GM12865 (cell line): ENCODE results near the gene C4orf51.

Experiments
- DNase-seq: peaks from one replicate; pipeline ENCODE4 v3.0.0; 2010; ENCODE audit warnings: low read depth
- H3K4me3 ChIP-seq: 2 replicates; pipeline ENCODE4 v1.5.1; 2011; ENCODE audit warnings: mild to moderate bottlenecking, low read depth, low read length, control low read depth
- TF ChIP-seq, protein P1 (sequence below): IDR thresholded peaks from 2 replicates; pipeline ENCODE4 v1.5.1; 2011; ENCODE audit warnings: low read length, control low read depth, low read depth, inconsistent platforms; ENCODE audit not compliant: insufficient read depth; ENCODE audit errors: missing control alignments

Gene C4orf51

DNA sequence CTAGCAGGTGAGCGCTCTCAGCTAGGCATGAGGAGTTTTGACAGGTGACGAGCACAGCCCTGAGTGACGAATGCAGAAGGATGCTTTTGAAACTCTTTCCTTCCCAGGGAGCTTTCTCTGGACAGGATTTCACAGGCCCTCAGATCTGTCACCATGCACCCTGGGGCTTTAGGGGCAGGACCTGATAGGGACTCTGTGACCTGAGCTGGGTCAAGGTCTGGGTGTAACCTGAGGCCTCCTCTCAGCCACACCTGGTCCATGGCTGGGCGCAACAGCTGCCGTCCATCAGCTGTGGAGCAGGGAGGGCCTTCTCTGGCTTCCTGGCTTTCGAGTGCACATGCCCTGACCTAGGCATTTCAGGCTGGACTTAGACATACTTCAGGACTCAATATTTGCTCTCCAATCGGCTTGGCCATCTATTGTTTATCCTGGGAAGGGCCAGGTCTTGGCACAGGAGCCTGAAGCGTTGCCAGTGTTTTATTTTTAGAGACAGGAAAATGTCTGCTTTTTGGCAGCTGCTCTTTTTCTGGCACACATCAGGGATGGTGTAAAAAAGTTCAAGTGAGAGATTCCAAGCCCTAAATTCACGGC, 56.4 kb downstream of the C4orf51 start:
- DNase-seq, result no peak
- H3K4me3 ChIP-seq, result no peak overlapping the region
- TF ChIP-seq, protein P1, sequence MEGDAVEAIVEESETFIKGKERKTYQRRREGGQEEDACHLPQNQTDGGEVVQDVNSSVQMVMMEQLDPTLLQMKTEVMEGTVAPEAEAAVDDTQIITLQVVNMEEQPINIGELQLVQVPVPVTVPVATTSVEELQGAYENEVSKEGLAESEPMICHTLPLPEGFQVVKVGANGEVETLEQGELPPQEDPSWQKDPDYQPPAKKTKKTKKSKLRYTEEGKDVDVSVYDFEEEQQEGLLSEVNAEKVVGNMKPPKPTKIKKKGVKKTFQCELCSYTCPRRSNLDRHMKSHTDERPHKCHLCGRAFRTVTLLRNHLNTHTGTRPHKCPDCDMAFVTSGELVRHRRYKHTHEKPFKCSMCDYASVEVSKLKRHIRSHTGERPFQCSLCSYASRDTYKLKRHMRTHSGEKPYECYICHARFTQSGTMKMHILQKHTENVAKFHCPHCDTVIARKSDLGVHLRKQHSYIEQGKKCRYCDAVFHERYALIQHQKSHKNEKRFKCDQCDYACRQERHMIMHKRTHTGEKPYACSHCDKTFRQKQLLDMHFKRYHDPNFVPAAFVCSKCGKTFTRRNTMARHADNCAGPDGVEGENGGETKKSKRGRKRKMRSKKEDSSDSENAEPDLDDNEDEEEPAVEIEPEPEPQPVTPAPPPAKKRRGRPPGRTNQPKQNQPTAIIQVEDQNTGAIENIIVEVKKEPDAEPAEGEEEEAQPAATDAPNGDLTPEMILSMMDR, result no peak

DNA sequence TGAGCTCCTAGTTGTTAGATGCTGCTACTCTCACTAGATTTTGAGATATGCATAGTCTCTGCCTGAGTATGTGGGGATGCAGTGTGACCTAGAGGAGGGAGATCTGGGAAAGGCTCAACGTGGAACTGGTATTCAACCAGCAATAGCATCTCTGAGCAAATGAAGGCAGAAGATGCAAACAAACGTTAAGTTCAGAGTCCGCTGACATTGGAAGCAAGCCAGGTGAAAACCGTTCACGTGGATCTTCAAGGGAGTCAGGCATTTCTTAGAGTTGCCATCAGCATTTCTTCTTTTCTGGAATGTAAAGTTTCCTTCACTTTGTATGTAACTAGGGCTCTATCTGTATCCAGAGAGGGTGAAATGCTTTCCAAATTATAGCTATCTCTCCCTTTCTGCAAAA, 59.9 kb downstream of the C4orf51 start:
- TF ChIP-seq, protein P1, result no peak
- no peak for DNase-seq
- no peak overlapping the region for H3K4me3 ChIP-seq

DNA sequence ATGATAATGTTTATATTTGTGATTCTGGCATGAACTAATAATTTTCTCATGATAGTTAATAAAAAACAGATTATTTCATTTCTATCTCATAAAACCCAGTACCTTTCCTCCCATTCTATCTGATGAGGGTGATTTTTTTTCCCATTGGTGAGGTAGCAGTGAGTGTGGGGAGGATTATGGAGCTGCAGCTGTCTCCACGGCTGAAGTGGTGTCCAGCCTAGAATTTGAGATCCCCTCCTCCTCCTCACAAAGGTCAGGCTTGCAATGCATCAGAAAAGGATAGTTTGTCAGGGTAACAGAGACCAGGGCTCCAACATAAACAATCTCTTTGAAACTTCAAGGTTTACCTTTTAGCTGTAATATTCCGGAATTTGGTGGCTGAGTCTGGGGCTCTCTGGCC, 60.9 kb downstream of the C4orf51 start:
- no peak for DNase-seq
- TF ChIP-seq, protein P1, result no peak
- H3K4me3 ChIP-seq, result no peak overlapping the region

DNA sequence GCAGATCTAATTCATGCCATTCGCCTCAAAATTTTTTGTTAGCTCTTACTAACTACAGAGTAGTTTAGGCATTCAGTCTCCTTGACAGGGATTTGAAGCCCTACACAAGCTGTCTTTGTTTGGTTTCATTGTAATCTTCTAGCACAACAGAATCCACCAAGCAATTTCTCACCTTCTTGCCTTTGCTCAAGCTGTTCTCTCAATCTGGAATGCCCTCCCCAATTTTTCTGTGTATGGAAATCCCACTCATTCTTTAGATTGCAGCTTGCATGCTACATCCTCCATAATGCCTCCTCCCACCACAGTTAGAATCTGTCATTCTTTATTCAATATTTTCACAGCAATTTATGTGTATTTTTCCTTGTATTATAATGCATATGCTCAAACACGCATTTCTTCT, 63.7 kb downstream of the C4orf51 start:
- TF ChIP-seq, protein P1, result no peak
- no peak for DNase-seq
- no peak overlapping the region for H3K4me3 ChIP-seq

DNA sequence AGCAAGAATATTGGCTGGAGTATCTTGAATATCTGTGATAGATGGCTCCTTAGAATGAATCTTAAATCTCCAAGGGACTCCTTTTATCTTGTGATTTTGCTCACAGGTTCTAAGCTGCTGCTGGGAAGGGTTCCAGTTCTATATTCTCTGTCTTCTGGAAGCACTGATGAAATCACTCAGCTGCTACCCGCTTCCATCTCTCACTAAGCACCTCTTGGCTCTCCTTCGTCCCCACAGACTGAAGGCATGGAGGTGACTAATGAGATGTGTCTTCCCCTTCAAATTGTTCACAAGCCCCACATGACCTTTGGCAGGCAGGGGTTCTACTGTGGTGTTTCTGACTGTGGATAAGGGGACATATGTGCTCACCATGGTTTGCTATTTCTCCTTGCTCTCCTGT, 75.9 kb downstream of the C4orf51 start:
- DNase-seq, result no peak
- TF ChIP-seq, protein P1, result no peak
- no peak overlapping the region for H3K4me3 ChIP-seq

DNA sequence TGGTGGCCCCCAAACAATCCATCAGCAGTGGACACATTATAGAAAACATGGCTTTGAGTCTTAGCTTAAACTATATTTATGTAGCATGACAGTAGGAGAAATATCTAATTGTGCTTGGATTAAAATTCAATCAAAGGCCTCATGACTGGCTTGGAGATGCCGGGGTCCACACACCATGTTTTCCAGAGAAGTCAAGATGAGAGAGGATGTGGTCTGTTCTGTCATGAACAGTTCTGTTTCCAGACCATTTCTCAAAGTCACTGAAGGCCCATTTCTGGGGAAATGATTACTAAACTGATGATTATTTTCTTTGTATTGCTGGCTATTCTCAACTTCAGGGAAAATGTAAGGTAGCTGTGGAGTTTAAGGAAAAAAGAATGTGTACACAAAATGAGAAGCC, 76.3 kb downstream of the C4orf51 start:
- TF ChIP-seq, protein P1, result no peak
- DNase-seq, result no peak
- no peak overlapping the region for H3K4me3 ChIP-seq

DNA sequence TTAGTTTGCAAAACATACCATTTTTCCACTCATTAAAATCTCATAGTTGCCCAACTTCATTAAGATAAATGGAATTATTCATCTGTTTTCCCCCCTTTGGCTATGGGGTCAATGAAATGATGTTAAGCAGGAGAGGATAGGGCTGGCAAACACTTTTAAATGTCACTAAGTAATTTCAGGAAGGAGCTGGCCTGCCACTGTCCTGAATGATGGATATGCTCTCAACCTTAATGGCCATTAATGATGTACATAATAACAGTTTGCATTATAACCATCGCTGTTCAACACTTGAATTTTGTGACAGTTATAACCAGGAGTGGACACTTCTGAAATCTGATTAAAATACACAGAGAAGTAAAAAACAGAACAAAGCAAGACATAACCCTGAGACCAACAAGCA, 77.2 kb downstream of the C4orf51 start:
- TF ChIP-seq, protein P1, result no peak
- no peak for DNase-seq
- no peak overlapping the region for H3K4me3 ChIP-seq
